Measurements from ENCODE around the gene STBD1.
"Not testable (repeated sequence)": the region's sequence is repeated elsewhere in the genome, so short reads cannot be mapped to it uniquely, and the experiment has no call there.

The STBD1 gene

GRCh38 chr4:76283900-76284299 is 22.6 kb upstream of the STBD1 start:
- H4K8ac ChIP-seq (ENCODE audit: low read length), result no peak overlapping the region
- H3K27ac ChIP-seq (ENCODE audit: low read length, poor library complexity, severe bottlenecking), result no peak overlapping the region
- no peaks in the 10 kb centered on the region for H3K79me1 ChIP-seq (replicated peaks; ENCODE audit: low read length, poor library complexity, severe bottlenecking)
- H2BK5ac ChIP-seq (ENCODE audit: low read depth, low read length, poor library complexity, severe bottlenecking), result no peak overlapping the region
- H2BK120ac ChIP-seq (ENCODE audit: low read depth, low read length), result no peak overlapping the region
- H3K36me3 ChIP-seq (ENCODE audit: control insufficient read depth in 1 of 2, insufficient read depth in 2 of 2, low read depth in 1 of 2, low read length in 2 of 2), result no peaks in the 10 kb centered on the region
- no peak overlapping the region for H4K91ac ChIP-seq (ENCODE audit: low read length)
- H3K9me3 ChIP-seq (ENCODE audit: control insufficient read depth, low read length), result no peaks in the 10 kb centered on the region
- no peak overlapping the region for H2AK5ac ChIP-seq (ENCODE audit: low read length, severe bottlenecking)
- no peak overlapping the region for H2AFZ ChIP-seq (ENCODE audit: low read depth, low read length)
- no peak overlapping the region for H2BK12ac ChIP-seq (ENCODE audit: low read length in 2 of 2)
- no peaks in the 10 kb centered on the region for H3K27me3 ChIP-seq (ENCODE audit: control insufficient read depth in 1 of 2, insufficient read depth in 1 of 2, low read length in 2 of 2)
- peaks cover 1% of the 10 kb centered on the region for H3K4me1 ChIP-seq (ENCODE audit: control insufficient read depth, insufficient read depth, low read depth, low read length)
- no peak overlapping the region for H3K4ac ChIP-seq (ENCODE audit: low read depth in 1 of 2, low read length in 2 of 2)
- no peak overlapping the region for H3K18ac ChIP-seq (ENCODE audit: low read depth in 1 of 2, low read length in 2 of 2)
- no peak overlapping the region for H3K9ac ChIP-seq (ENCODE audit: low read length)
- H3K4me2 ChIP-seq (ENCODE audit: low read length, poor library complexity, severe bottlenecking), result no peak overlapping the region
- H3K23ac ChIP-seq (ENCODE audit: low read length in 2 of 2), result no peak overlapping the region
- H2BK15ac ChIP-seq (ENCODE audit: low read depth, poor library complexity, severe bottlenecking), result no peak overlapping the region
- WGBS, result 57% methylated on average over 4 of the region's 4 CpGs
- H3K4me3 ChIP-seq (ENCODE audit: insufficient read depth in 1 of 2, low read depth in 1 of 2, low read length in 2 of 2), result no peak overlapping the region
- no peak for DNase-seq
- no peak overlapping the region for H3K14ac ChIP-seq (ENCODE audit: low read length in 2 of 2)

GRCh38 chr4:76287811-76288210 is 18.7 kb upstream of the STBD1 start:
- H3K23ac ChIP-seq (ENCODE audit: low read length in 2 of 2); H2BK12ac ChIP-seq (ENCODE audit: low read length in 2 of 2); H3K4me3 ChIP-seq (ENCODE audit: insufficient read depth in 1 of 2, low read depth in 1 of 2, low read length in 2 of 2); H3K18ac ChIP-seq (ENCODE audit: low read depth in 1 of 2, low read length in 2 of 2); H2AK5ac ChIP-seq (ENCODE audit: low read length, severe bottlenecking); H3K9me3 ChIP-seq (ENCODE audit: control insufficient read depth, low read length); H3K14ac ChIP-seq (ENCODE audit: low read length in 2 of 2); H3K79me1 ChIP-seq (replicated peaks; ENCODE audit: low read length, poor library complexity, severe bottlenecking); H3K27ac ChIP-seq (ENCODE audit: low read length, poor library complexity, severe bottlenecking); H2BK5ac ChIP-seq (ENCODE audit: low read depth, low read length, poor library complexity, severe bottlenecking); H3K36me3 ChIP-seq (ENCODE audit: control insufficient read depth in 1 of 2, insufficient read depth in 2 of 2, low read depth in 1 of 2, low read length in 2 of 2); H4K91ac ChIP-seq (ENCODE audit: low read length); H2BK15ac ChIP-seq (ENCODE audit: low read depth, poor library complexity, severe bottlenecking); H3K4me2 ChIP-seq (ENCODE audit: low read length, poor library complexity, severe bottlenecking); DNase-seq; H4K8ac ChIP-seq (ENCODE audit: low read length); H2BK120ac ChIP-seq (ENCODE audit: low read depth, low read length); H3K4me1 ChIP-seq (ENCODE audit: control insufficient read depth, insufficient read depth, low read depth, low read length); H3K4ac ChIP-seq (ENCODE audit: low read depth in 1 of 2, low read length in 2 of 2); H2AFZ ChIP-seq (ENCODE audit: low read depth, low read length); H3K9ac ChIP-seq (ENCODE audit: low read length): not testable (repeated sequence)
- H3K27me3 ChIP-seq (ENCODE audit: control insufficient read depth in 1 of 2, insufficient read depth in 1 of 2, low read length in 2 of 2), result peaks cover 0 to 18% of the 10 kb centered on the region in 2 experiments
- 59% methylated on average over 3 of the region's 3 CpGs for WGBS

GRCh38 chr4:76292730-76293129 is 13.8 kb upstream of the STBD1 start:
- no peak overlapping the region for H3K4me2 ChIP-seq (ENCODE audit: low read length, poor library complexity, severe bottlenecking)
- DNase-seq, result no peak
- H3K4me1 ChIP-seq (ENCODE audit: control insufficient read depth, insufficient read depth, low read depth, low read length), result no peaks in the 10 kb centered on the region
- H2BK15ac ChIP-seq (ENCODE audit: low read depth, poor library complexity, severe bottlenecking), result no peak overlapping the region
- no peak overlapping the region for H4K8ac ChIP-seq (ENCODE audit: low read length)
- H3K9ac ChIP-seq (ENCODE audit: low read length), result no peak overlapping the region
- H3K4me3 ChIP-seq (ENCODE audit: insufficient read depth in 1 of 2, low read depth in 1 of 2, low read length in 2 of 2), result no peak overlapping the region
- no peaks in the 10 kb centered on the region for H3K36me3 ChIP-seq (ENCODE audit: control insufficient read depth in 1 of 2, insufficient read depth in 2 of 2, low read depth in 1 of 2, low read length in 2 of 2)
- peaks cover 7% of the 10 kb centered on the region for H3K9me3 ChIP-seq (ENCODE audit: control insufficient read depth, low read length)
- no peak overlapping the region for H2BK5ac ChIP-seq (ENCODE audit: low read depth, low read length, poor library complexity, severe bottlenecking)
- no peak overlapping the region for H3K27ac ChIP-seq (ENCODE audit: low read length, poor library complexity, severe bottlenecking)
- H3K14ac ChIP-seq (ENCODE audit: low read length in 2 of 2), result no peak overlapping the region
- no peak overlapping the region for H2BK12ac ChIP-seq (ENCODE audit: low read length in 2 of 2)
- H2BK120ac ChIP-seq (ENCODE audit: low read depth, low read length), result no peak overlapping the region
- H2AK5ac ChIP-seq (ENCODE audit: low read length, severe bottlenecking), result no peak overlapping the region
- no peak overlapping the region for H2AFZ ChIP-seq (ENCODE audit: low read depth, low read length)
- H3K18ac ChIP-seq (ENCODE audit: low read depth in 1 of 2, low read length in 2 of 2), result no peak overlapping the region
- H3K4ac ChIP-seq (ENCODE audit: low read depth in 1 of 2, low read length in 2 of 2), result no peak overlapping the region
- WGBS, result 84% methylated on average over 2 of the region's 3 CpGs
- peaks cover 0 to 21% of the 10 kb centered on the region in 2 experiments for H3K27me3 ChIP-seq (ENCODE audit: control insufficient read depth in 1 of 2, insufficient read depth in 1 of 2, low read length in 2 of 2)
- H3K23ac ChIP-seq (ENCODE audit: low read length in 2 of 2), result no peak overlapping the region
- no peak overlapping the region for H4K91ac ChIP-seq (ENCODE audit: low read length)
- H3K79me1 ChIP-seq (replicated peaks; ENCODE audit: low read length, poor library complexity, severe bottlenecking), result no peaks in the 10 kb centered on the region

- no peak overlapping the region for H2BK15ac ChIP-seq (ENCODE audit: low read depth, poor library complexity, severe bottlenecking)
- H4K91ac ChIP-seq (ENCODE audit: low read length), result no peak overlapping the region
- peaks cover 0 to 21% of the 10 kb centered on the region in 2 experiments for H3K27me3 ChIP-seq (ENCODE audit: control insufficient read depth in 1 of 2, insufficient read depth in 1 of 2, low read length in 2 of 2)
- H2BK12ac ChIP-seq (ENCODE audit: low read length in 2 of 2), result no peak overlapping the region
- H2AFZ ChIP-seq (ENCODE audit: low read depth, low read length), result no peak overlapping the region
- H4K8ac ChIP-seq (ENCODE audit: low read length), result no peak overlapping the region
- H3K9me3 ChIP-seq (ENCODE audit: control insufficient read depth, low read length), result peaks cover 12% of the 10 kb centered on the region
- no peak overlapping the region for H2BK120ac ChIP-seq (ENCODE audit: low read depth, low read length)
- no peaks in the 10 kb centered on the region for H3K36me3 ChIP-seq (ENCODE audit: control insufficient read depth in 1 of 2, insufficient read depth in 2 of 2, low read depth in 1 of 2, low read length in 2 of 2)
- peak overlapping the region; percentile 60 for H3K9ac ChIP-seq (ENCODE audit: low read length)
- H3K23ac ChIP-seq (ENCODE audit: low read length in 2 of 2), result no peak overlapping the region
- no peak overlapping the region for H3K4me2 ChIP-seq (ENCODE audit: low read length, poor library complexity, severe bottlenecking)
- no peak overlapping the region for H2BK5ac ChIP-seq (ENCODE audit: low read depth, low read length, poor library complexity, severe bottlenecking)
- no peaks in the 10 kb centered on the region for H3K4me1 ChIP-seq (ENCODE audit: control insufficient read depth, insufficient read depth, low read depth, low read length)
- 60% methylated on average over 2 of the region's 2 CpGs for WGBS
- no peak overlapping the region for H3K27ac ChIP-seq (ENCODE audit: low read length, poor library complexity, severe bottlenecking)
- H2AK5ac ChIP-seq (ENCODE audit: low read length, severe bottlenecking), result no peak overlapping the region
- no peaks in the 10 kb centered on the region for H3K79me1 ChIP-seq (replicated peaks; ENCODE audit: low read length, poor library complexity, severe bottlenecking)
- no peak overlapping the region for H3K4me3 ChIP-seq (ENCODE audit: insufficient read depth in 1 of 2, low read depth in 1 of 2, low read length in 2 of 2)
- no peak for DNase-seq
- H3K18ac ChIP-seq (ENCODE audit: low read depth in 1 of 2, low read length in 2 of 2), result no peak overlapping the region
- no peak overlapping the region for H3K14ac ChIP-seq (ENCODE audit: low read length in 2 of 2)
- no peak overlapping the region for H3K4ac ChIP-seq (ENCODE audit: low read depth in 1 of 2, low read length in 2 of 2)
These were observed 12.8 kb upstream of the STBD1 start for GRCh38 chr4:76293772-76294171.

Data from mesenchymal stem cell (in vitro differentiated cells and primary cell).